DND-41 (cell line): ENCODE results near the gene SPACDR.

Source experiments
- EZH2 ChIP-seq: IDR thresholded peaks from 3 replicates; pipeline ENCODE4 v1.6.1; 2012; ENCODE audit warnings: borderline replicate concordance, low read depth, mild to moderate bottlenecking, moderate library complexity, low read length, inconsistent platforms; ENCODE audit not compliant: severe bottlenecking
- TF ChIP-seq, protein P1 (sequence below): IDR thresholded peaks from 2 replicates; pipeline ENCODE4 v1.5.1; 2012; ENCODE audit warnings: borderline replicate concordance, low read length, moderate library complexity, mild to moderate bottlenecking; ENCODE audit not compliant: poor library complexity, severe bottlenecking; ENCODE audit errors: extremely low read depth

DNA sequence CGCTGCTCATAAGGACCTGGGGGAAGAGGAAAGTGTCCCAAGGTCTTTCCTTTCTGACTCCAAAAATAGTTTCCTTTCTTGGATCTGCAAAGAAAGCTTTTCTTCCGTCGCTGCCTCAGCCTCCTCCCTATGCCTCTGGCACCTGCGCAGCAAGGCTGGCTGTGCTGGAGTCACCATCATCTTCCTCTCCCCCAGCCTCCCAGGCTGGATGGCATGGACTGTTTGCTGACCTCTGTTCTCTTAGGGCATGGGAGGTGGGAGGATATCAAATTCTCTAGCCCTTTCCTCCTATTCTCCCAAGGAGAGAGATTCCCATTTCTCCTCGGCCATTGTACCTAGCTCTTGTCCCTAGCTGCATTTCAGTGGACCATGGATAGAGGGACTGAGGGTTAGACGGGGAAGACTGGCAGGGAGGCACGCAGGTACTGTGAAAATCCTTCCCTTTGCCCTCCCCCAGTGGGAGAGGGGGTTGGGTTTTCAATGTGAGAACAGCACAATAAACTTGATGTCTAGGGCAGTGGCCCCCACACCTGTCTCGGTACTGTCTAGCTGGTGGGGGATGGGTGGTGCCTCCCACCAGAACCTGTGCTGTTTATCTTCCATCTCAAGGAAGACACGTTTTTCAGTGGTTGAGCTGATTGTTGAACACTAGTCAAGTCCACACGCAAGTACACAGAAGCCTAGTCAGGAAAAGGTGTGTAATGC, 30.3 kb downstream of the SPACDR start:
- TF ChIP-seq, protein P1, sequence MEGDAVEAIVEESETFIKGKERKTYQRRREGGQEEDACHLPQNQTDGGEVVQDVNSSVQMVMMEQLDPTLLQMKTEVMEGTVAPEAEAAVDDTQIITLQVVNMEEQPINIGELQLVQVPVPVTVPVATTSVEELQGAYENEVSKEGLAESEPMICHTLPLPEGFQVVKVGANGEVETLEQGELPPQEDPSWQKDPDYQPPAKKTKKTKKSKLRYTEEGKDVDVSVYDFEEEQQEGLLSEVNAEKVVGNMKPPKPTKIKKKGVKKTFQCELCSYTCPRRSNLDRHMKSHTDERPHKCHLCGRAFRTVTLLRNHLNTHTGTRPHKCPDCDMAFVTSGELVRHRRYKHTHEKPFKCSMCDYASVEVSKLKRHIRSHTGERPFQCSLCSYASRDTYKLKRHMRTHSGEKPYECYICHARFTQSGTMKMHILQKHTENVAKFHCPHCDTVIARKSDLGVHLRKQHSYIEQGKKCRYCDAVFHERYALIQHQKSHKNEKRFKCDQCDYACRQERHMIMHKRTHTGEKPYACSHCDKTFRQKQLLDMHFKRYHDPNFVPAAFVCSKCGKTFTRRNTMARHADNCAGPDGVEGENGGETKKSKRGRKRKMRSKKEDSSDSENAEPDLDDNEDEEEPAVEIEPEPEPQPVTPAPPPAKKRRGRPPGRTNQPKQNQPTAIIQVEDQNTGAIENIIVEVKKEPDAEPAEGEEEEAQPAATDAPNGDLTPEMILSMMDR: no peak
- TF ChIP-seq EZH2: no peak
